Activated effector memory CD4-positive, alpha-beta T cell treated with anti-CD3 and anti-CD28 coated beads, Interleukin-2, amount 50 U/mL, for 16 hours (primary cell): ENCODE measurements around the gene MYH15.

Experiments
- DNase-seq: peaks from one replicate; pipeline ENCODE4 v3.0.0-alpha.2; 2020

MYH15 gene

GRCh38 chr3:108510496-108510895 lies at the start of gene MYH15:
Gene MYH15, minus strand, starts transcription at chr3:108510596. Its CDS starts 66 bp downstream, at chr3:108510530.
- DNase-seq = no peak

- DNase-seq = no peak
Observed at GRCh38 chr3:108555966-108556581, 45.7 kb upstream of the MYH15 start.

- DNase-seq = no peak
Observed at GRCh38 chr3:108554913-108555571, 44.6 kb upstream of the MYH15 start.

- DNase-seq = no peak
Observed at GRCh38 chr3:108554229-108554628, 43.8 kb upstream of the MYH15 start.

- DNase-seq = no peak
Observed at GRCh38 chr3:108552267-108553159, 42.1 kb upstream of the MYH15 start.

GRCh38 chr3:108548886-108549285 lies 38.5 kb upstream of the MYH15 start:
- no peak for DNase-seq

GRCh38 chr3:108548304-108548703 lies 37.9 kb upstream of the MYH15 start:
- DNase-seq = no peak

- DNase-seq = no peak
Observed at GRCh38 chr3:108546692-108547091, 36.3 kb upstream of the MYH15 start.

GRCh38 chr3:108546247-108546646 lies 35.9 kb upstream of the MYH15 start:
- DNase-seq = no peak

GRCh38 chr3:108538083-108538482 lies 27.7 kb upstream of the MYH15 start:
- DNase-seq = no peak

- no peak for DNase-seq
Observed at GRCh38 chr3:108528459-108529252, 18.3 kb upstream of the MYH15 start.

GRCh38 chr3:108527817-108528216 lies 17.4 kb upstream of the MYH15 start:
- no peak for DNase-seq

GRCh38 chr3:108527109-108527508 lies 16.7 kb upstream of the MYH15 start:
- no peak for DNase-seq

- DNase-seq = no peak
Observed at GRCh38 chr3:108525971-108526370, 15.6 kb upstream of the MYH15 start.

GRCh38 chr3:108525256-108525655 lies 14.9 kb upstream of the MYH15 start:
- DNase-seq = no peak

- no peak for DNase-seq
Observed at GRCh38 chr3:108524537-108524936, 14.1 kb upstream of the MYH15 start.

- DNase-seq = no peak
Observed at GRCh38 chr3:108518895-108519294, 8.5 kb upstream of the MYH15 start.

GRCh38 chr3:108516881-108517280 lies 6.5 kb upstream of the MYH15 start:
- no peak for DNase-seq

- DNase-seq = no peak
Observed at GRCh38 chr3:108513961-108514360, 3.6 kb upstream of the MYH15 start.

GRCh38 chr3:108512671-108513070 lies 2.3 kb upstream of the MYH15 start:
- DNase-seq = no peak

GRCh38 chr3:108511490-108511889 lies 1.1 kb upstream of the MYH15 start:
- DNase-seq = no peak

GRCh38 chr3:108511055-108511454 lies 659 bp upstream of the MYH15 start:
- no peak for DNase-seq

- DNase-seq = no peak
Observed at GRCh38 chr3:108509871-108510270, 525 bp downstream of the MYH15 start.
